WTC11 (cell line): ENCODE measurements around the gene SH3TC1. TPM values are rescaled to one million over a fixed set of nuclear protein-coding genes. Genes with fewer than 3 reads are reported as not detected.

Source experiments
- ATAC-seq: fragments of 200-7000 bp; cut with Tn5 transposase; 2 replicates; pipeline ENCODE4 v1.10.0; 2021; ENCODE audit warnings: mild to moderate bottlenecking, moderate library complexity
- CTCF ChIA-PET: fragments of 300-600 bp; sonication (Branson Sonifier 250); formaldehyde crosslinking; loops from one replicate; lab custom pipeline; 2021; ENCODE audit warnings: antibody characterized with exemption; lab: Charles Lee
- POLR2A ChIA-PET: fragments of 350-600 bp; sonication (Branson Sonifier 250); formaldehyde crosslinking; loops from one replicate; lab custom pipeline; 2021; ENCODE audit warnings: antibody characterized with exemption; lab: Charles Lee
- DNase-seq: peaks from one replicate; pipeline ENCODE4 v3.0.0; 2021; ENCODE audit warnings: low spot score
- H3K27ac Mint-ChIP-seq: 2 replicates; pipeline ENCODE4 v1.8.0; 2021; ENCODE audit warnings: mixed read lengths
- H3K27me3 Mint-ChIP-seq: 2 replicates; pipeline ENCODE4 v1.8.0; 2021; ENCODE audit warnings: low read depth, mild to moderate bottlenecking, moderate library complexity, mixed read lengths
- H3K36me3 Mint-ChIP-seq: 2 replicates; pipeline ENCODE4 v1.8.0; 2021; ENCODE audit warnings: mixed read lengths
- H3K4me1 Mint-ChIP-seq: 2 replicates; pipeline ENCODE4 v1.8.0; 2022; ENCODE audit warnings: mixed read lengths
- H3K4me3 Mint-ChIP-seq: 2 replicates; pipeline ENCODE4 v1.8.0; 2021; ENCODE audit warnings: mild to moderate bottlenecking, moderate library complexity, mixed read lengths
- H3K9me3 Mint-ChIP-seq: 2 replicates; pipeline ENCODE4 v1.8.0; 2021; ENCODE audit warnings: mixed read lengths
- EMX1 ChIP-seq: fragments of 250-450 bp; sonication (Bioruptor Pico); IDR thresholded peaks from 2 replicates; pipeline ENCODE4 v1.8.0; 2021; ENCODE audit warnings: mild to moderate bottlenecking
- FOXJ3 ChIP-seq: sonication (generic); formaldehyde crosslinking; IDR thresholded peaks from 2 replicates; pipeline ENCODE4 v1.9.0; 2021; ENCODE audit warnings: missing genetic modification reagents, mild to moderate bottlenecking, borderline replicate concordance
- FOXP1 ChIP-seq: sonication (generic); formaldehyde crosslinking; IDR thresholded peaks from 2 replicates; pipeline ENCODE4 v1.8.0; 2022; ENCODE audit warnings: missing genetic modification reagents, mild to moderate bottlenecking, moderate library complexity, borderline replicate concordance
- GTF2I ChIP-seq: fragments of 250-450 bp; sonication (Bioruptor Pico); conservative IDR thresholded peaks from 2 replicates; pipeline ENCODE4 v1.4.0; 2021; ENCODE audit warnings: mild to moderate bottlenecking
- JAZF1 ChIP-seq: fragments of 250-450 bp; sonication (Bioruptor Pico); IDR thresholded peaks from 2 replicates; pipeline ENCODE4 v1.9.0; 2021; ENCODE audit warnings: moderate library complexity, mild to moderate bottlenecking, inconsistent platforms
- NR1H2 ChIP-seq: sonication (generic); formaldehyde crosslinking; IDR thresholded peaks from 2 replicates; pipeline ENCODE4 v1.9.0; 2021; ENCODE audit warnings: mild to moderate bottlenecking, moderate library complexity, missing genetic modification reagents
- PRRX2 ChIP-seq: fragments of 250-450 bp; sonication (Bioruptor Pico); IDR thresholded peaks from 2 replicates; pipeline ENCODE4 v1.8.0; 2021; ENCODE audit warnings: mild to moderate bottlenecking
- RELA ChIP-seq: sonication (generic); formaldehyde crosslinking; IDR thresholded peaks from 2 replicates; pipeline ENCODE4 v1.8.1; 2022; ENCODE audit warnings: missing genetic modification reagents, mild to moderate bottlenecking, borderline replicate concordance
- STAT6 ChIP-seq: sonication (generic); formaldehyde crosslinking; conservative IDR thresholded peaks from 2 replicates; pipeline ENCODE4 v1.8.1; 2023; ENCODE audit warnings: mild to moderate bottlenecking, low read depth, missing genetic modification reagents, moderate library complexity
- ZBTB21 ChIP-seq: sonication (generic); formaldehyde crosslinking; IDR thresholded peaks from 2 replicates; pipeline ENCODE4 v1.8.1; 2023; ENCODE audit warnings: mild to moderate bottlenecking, missing genetic modification reagents, borderline replicate concordance
- ZNF396 ChIP-seq: fragments of 250-450 bp; sonication (Bioruptor Pico); IDR thresholded peaks from 2 replicates; pipeline ENCODE4 v1.8.0; 2021; ENCODE audit warnings: mild to moderate bottlenecking, moderate library complexity, borderline replicate concordance
- ZNF425 ChIP-seq: fragments of 250-450 bp; sonication (Bioruptor Pico); conservative IDR thresholded peaks from 2 replicates; pipeline ENCODE4 v1.9.0; 2021; ENCODE audit warnings: mild to moderate bottlenecking
- ZNF671 ChIP-seq: fragments of 250-450 bp; sonication (Bioruptor Pico); IDR thresholded peaks from 2 replicates; pipeline ENCODE4 v1.8.0; 2021; ENCODE audit warnings: mild to moderate bottlenecking
- total RNA-seq: library from RNA; stranded (reverse); gene quantifications from 3 replicates; pipeline ENCODE4 v1.2.3, GENCODE V29; 2021
- TF ChIP-seq, protein P1 (sequence below): sonication (generic); formaldehyde crosslinking; conservative IDR thresholded peaks from 2 replicates; pipeline ENCODE4 v1.8.1; 2022; ENCODE audit warnings: mild to moderate bottlenecking, missing genetic modification reagents
- TF ChIP-seq, protein P2 (sequence below): sonication (generic); formaldehyde crosslinking; IDR thresholded peaks from 2 replicates; pipeline ENCODE4 v1.8.0; 2023; ENCODE audit warnings: mild to moderate bottlenecking, missing genetic modification reagents
- TF ChIP-seq, protein P3 (sequence below): fragments of 250-450 bp; sonication (Bioruptor Pico); IDR thresholded peaks from 2 replicates; pipeline ENCODE4 v1.8.0; 2021; ENCODE audit warnings: mild to moderate bottlenecking

Gene SH3TC1
- total RNA-seq, 1 experiment from 2014 or later: 0.42 TPM

DNA sequence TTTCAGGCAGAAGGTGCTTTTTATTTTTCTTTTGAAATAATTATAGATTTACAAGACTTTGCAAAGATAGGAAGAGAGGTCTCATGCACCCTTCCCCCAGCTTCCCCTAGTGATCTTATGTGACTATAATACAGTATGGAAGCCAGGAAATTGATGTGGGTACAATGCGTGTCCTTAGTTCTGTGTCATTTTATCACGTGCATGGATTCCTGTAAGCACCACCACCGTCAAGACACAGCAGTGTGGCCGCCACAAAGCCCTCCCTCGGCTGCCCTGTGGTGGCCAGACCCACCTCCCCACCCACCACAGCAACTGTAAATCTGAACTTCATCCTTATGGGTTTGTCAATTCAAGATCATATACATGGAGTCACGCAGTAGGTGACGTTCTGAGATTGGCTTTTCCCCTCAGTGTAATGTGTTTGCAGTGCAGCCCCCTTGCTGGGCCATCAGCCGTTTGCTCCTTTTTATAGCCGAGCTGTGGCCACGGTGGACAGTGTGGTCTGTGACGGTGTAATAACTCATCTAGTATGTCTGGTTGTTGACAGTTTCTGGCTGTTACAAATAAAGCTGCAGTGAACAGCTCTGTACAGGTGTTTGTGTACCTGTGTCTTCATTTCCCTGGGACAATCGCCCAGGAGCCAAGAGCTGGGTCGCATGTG is 59.6 kb downstream of the SH3TC1 start:
- Mint-ChIP-seq H3K36me3 (no peaks in the 10 kb centered on the region), H3K9me3 (0 out of 2 replicates have a peak, but pooled peaks cover 7% of the 10 kb centered on the region), H3K27ac (no peak overlapping the region), H3K4me1 (peaks cover 7% of the 10 kb centered on the region; the same call in 1 of the 2 replicates), H3K27me3 (no peaks in the 10 kb centered on the region; the same call in 1 of the 2 replicates), H3K4me3 (no peak overlapping the region)
- ATAC-seq (no peak), DNase-seq (no peak)
- TF ChIP-seq ZNF396 (CRISPR knock-in tag) (no peak), FOXJ3 (CRISPR knock-in tag) (no peak), ZNF671 (CRISPR knock-in tag) (no peak), RELA (CRISPR knock-in tag) (no peak), PRRX2 (CRISPR knock-in tag) (no peak), JAZF1 (CRISPR knock-in tag) (no peak), STAT6 (CRISPR knock-in tag) (no peak), ZNF425 (CRISPR knock-in tag) (no peak), EMX1 (CRISPR knock-in tag) (no peak), GTF2I (CRISPR knock-in tag) (no peak), NR1H2 (no peak), FOXP1 (CRISPR knock-in tag) (no peak)
- TF ChIP-seq, protein P1, sequence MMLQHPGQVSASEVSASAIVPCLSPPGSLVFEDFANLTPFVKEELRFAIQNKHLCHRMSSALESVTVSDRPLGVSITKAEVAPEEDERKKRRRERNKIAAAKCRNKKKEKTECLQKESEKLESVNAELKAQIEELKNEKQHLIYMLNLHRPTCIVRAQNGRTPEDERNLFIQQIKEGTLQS (CRISPR knock-in tag): no peak
- TF ChIP-seq, protein P2, sequence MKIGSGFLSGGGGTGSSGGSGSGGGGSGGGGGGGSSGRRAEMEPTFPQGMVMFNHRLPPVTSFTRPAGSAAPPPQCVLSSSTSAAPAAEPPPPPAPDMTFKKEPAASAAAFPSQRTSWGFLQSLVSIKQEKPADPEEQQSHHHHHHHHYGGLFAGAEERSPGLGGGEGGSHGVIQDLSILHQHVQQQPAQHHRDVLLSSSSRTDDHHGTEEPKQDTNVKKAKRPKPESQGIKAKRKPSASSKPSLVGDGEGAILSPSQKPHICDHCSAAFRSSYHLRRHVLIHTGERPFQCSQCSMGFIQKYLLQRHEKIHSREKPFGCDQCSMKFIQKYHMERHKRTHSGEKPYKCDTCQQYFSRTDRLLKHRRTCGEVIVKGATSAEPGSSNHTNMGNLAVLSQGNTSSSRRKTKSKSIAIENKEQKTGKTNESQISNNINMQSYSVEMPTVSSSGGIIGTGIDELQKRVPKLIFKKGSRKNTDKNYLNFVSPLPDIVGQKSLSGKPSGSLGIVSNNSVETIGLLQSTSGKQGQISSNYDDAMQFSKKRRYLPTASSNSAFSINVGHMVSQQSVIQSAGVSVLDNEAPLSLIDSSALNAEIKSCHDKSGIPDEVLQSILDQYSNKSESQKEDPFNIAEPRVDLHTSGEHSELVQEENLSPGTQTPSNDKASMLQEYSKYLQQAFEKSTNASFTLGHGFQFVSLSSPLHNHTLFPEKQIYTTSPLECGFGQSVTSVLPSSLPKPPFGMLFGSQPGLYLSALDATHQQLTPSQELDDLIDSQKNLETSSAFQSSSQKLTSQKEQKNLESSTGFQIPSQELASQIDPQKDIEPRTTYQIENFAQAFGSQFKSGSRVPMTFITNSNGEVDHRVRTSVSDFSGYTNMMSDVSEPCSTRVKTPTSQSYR (CRISPR knock-in tag): no peak
- CTCF ChIA-PET: interaction anchor here (1.2 kb wide), 1 partner anchor 82 kb away, joined by 3 read pairs; no protein-coding TSS in a partner anchor
- POLR2A ChIA-PET: no interaction called here

DNA sequence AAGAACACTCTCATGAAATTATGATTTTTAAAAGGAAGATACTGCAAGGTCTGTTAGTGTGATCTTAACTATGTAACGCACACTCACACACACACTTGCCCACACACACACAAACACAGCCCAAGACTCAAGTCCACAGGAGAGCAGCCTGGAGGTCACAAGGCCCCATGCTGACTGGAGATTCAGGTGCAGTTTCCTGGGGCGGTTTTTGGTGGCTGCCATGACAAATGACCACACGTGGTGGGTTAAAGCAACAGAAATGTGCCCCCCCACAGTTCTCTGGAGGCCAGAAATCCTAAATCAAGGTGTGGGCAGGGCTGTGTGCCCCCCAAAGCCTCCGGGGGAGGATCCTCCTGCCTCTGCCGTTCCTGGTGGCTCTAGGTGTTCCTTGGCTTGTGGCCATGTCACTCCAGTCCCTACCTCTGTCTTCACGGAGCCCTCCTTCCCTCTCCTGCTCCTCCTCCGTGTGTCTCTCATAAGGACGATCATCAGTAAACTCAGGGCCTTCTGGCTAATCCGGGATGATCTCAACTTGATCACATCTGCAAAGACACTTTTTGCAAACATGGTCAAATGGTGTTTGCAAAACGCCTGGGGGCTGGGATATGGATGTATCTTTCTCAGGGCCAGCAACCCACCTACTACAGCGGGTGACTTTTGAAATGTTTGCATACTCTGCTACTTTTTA is 60.8 kb downstream of the SH3TC1 start:
- Mint-ChIP-seq H3K36me3 (no peaks in the 10 kb centered on the region), H3K9me3 (no peaks in the 10 kb centered on the region), H3K4me1 (peaks cover 7% of the 10 kb centered on the region; the same call in 1 of the 2 replicates), H3K27ac (no peak overlapping the region), H3K4me3 (no peak overlapping the region), H3K27me3 (no peaks in the 10 kb centered on the region; the same call in 1 of the 2 replicates)
- CTCF ChIA-PET: interaction anchor here (1.1 to 1.5 kb wide), 2 partner anchors 18 to 83 kb away, joined by 4 to 6 read pairs; no protein-coding TSS in a partner anchor
- DNase-seq (no peak), ATAC-seq (no peak)
- POLR2A ChIA-PET: no interaction called here
- TF ChIP-seq, protein P2 (CRISPR knock-in tag): no peak
- TF ChIP-seq ZNF671 (CRISPR knock-in tag) (no peak), FOXP1 (CRISPR knock-in tag) (no peak), STAT6 (CRISPR knock-in tag) (no peak), ZBTB21 (CRISPR knock-in tag) (no peak)
- TF ChIP-seq, protein P3, sequence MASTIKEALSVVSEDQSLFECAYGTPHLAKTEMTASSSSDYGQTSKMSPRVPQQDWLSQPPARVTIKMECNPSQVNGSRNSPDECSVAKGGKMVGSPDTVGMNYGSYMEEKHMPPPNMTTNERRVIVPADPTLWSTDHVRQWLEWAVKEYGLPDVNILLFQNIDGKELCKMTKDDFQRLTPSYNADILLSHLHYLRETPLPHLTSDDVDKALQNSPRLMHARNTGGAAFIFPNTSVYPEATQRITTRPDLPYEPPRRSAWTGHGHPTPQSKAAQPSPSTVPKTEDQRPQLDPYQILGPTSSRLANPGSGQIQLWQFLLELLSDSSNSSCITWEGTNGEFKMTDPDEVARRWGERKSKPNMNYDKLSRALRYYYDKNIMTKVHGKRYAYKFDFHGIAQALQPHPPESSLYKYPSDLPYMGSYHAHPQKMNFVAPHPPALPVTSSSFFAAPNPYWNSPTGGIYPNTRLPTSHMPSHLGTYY (CRISPR knock-in tag): no peak
